SKM-1 (cell line): ENCODE results near the gene KRTAP1-1.
"Not testable (repeated sequence)": the region's sequence is repeated elsewhere in the genome, so short reads cannot be mapped to it uniquely, and the experiment has no call there.

Source experiments
- DNase-seq: peaks from one replicate; lab custom pipeline; 2025; ENCODE audit not compliant: unreplicated experiment; lab: John Stamatoyannopoulos, UW

The KRTAP1-1 gene

DNA sequence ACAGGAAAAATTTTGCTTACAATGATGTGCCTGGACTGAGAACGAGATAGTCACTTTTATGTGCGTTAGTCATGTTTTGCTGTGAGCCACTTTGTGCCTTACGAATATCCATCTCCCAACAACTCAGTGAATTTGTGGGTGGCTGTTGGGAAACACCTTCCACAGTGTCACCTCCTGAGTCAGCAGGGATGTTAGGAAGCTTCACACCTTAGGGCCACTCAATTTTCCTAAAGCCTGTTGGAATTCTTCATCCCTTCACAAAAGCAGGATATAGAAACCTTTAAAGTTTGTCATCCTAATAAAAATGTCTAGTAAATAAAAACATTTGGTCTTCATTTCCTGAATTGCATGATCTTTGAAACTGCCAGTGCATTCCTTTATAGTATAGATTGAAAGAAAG lies 28.1 kb downstream of the KRTAP1-1 start:
- no peak for DNase-seq

DNA sequence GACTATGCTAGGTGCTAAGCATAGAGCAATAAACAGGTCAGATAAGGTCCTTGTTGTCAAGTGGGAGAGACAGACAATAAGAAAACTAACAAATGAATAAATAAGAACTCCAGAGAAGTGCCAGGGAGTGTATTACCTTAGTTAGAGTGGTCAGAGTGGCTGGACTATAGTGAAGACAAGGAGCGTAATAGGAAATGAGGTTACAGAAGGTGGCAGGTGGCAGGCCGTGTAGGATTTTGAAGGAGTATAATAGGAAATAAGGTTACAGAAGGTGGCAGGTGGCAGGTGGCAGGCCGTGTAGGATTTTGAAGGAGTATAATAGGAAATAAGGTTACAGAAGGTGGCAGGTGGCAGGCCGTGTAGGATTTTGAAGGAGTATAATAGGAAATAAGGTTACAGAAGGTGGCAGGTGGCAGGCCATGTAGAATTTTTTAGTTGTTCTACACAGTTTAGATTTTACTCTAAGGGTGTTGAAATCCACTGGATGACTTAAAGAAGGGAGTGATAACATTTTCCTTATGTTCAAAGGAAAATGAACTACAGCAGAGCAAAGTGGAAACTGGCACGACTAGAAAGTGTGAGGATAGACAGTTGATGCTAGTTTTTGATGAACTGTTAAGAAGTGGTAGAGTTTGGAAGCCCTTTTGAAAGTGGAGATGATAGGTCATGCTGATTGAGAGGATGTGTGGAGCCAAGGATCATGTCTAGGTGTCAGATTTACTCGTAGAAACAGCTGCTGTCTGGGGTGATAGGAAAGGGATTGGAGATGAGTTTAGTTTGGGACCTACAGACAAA lies 28.7 kb downstream of the KRTAP1-1 start:
- DNase-seq: no peak

DNA sequence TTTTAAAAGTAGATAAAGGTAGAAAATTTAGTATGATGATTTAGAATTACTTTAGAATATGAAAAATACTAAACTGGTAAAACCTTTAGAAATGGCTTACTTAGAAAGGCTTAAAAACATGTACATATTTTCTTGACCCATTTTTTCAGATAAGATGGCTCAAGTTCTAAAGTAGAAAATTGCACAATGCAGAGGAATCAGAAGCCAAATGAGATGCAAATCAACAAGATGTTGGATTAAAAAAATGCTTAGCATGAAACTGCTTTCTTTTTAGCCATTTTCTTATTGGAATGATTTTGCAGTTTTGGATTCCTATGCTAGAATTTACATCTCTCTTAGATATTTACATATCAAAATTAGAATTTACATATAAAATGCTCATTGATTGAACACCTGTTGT lies 30.8 kb downstream of the KRTAP1-1 start:
- no peak for DNase-seq

DNA sequence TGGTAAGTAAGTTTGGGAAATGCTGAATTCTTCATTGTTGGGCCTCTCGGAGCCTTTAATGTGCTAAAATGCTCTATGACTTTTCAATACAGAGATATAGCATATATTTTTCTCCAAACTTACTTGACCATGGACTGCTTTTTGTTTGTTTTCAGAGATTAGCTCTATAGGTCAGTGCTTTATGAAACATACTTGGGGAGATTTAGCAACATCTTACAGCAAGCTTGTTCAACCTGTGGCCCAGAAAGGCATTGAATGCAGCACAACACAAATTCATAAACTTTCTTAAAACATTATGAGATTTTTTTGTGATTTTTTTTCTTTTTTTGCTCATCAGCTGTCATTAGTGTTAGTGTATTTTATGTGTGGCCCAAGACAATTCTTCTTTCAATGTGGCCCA lies 31.3 kb downstream of the KRTAP1-1 start:
- no peak for DNase-seq

DNA sequence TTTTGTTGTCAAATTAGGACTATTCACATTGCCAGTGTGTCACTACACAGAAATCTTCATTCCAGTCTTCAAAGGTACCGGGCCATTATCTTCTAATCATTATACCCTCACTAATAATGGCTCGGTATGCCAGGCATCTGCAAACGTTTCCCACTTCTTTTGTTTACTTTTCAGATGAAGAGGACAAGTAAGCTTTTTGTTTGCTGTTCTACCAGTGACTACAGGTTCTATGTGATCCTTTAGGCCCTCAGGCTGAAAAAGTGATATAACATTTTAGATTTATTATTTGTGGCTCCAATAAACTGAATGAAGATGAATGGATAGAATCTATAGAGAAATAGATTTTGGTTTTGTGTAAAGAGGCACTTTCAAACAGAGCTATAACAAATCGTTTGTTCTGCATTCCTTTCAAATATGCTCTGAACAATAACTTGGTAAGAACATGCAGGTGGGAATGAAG lies 31.9 kb downstream of the KRTAP1-1 start:
- no peak for DNase-seq

DNA sequence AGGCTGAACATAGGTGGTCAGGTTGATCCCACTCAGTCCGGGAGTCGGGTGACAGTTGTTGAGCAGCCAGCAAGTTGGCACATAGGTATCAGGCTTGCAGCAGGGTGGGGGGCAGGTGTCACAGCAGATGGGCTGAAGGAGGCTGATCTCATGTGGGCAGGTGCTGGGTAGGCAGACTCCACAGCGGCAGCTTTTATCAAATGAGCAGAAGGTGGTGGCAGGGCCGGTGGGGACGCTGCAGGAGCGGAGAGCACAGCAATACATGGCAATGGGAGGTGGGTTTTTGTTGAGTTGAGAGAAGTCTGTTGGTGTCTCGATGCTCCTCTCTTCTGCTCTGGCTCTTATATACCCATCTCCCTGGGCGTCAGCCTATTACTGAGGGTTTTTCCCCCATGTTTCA lies 32.4 kb downstream of the KRTAP1-1 start, which contains the start of gene KRTAP3-1:
TSS of gene KRTAP3-1 (minus strand) at position 318 of the 400 bp plus-strand sequence. CDS start at position 264, 54 bp downstream.
- no peak for DNase-seq

DNA sequence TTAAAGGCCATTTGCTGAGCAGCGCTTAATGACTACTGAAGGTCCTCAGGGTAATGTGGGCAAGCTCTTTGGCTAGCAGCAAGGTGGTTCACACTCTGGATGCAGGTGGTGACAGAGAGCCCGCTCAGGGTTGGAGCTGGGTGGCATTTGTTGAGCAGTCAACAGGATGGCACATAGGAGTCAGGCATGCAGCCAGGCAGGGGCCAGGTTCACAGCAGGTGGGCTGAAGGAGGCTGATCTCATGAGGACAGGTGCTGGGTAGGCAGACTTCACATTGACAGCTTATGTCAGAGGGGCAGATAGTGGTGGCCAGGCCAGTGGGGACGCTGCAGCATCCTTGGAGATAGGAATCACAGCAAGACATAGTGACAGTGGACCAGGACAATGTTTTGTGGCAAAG lies 36.9 kb downstream of the KRTAP1-1 start:
- DNase-seq: no peak

DNA sequence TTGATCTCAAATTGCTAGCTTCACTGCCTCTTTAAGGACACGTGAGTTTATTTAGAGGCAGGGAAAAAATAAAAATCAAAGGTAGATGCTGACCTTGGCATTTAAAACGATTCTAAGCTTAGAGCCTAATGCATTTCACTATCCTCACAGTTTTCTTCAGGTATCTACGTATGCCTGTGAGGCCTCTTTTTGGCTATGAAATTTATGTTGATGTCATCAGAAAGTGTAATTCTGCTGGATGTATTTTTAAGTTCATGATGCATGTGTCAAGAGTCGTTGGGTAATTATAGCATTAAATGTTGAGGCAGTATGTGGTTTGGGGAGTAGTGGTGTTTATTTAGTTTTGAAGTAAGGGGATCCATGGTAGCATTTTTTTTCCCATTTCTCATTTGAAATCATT lies 37.3 kb downstream of the KRTAP1-1 start:
- no peak for DNase-seq

DNA sequence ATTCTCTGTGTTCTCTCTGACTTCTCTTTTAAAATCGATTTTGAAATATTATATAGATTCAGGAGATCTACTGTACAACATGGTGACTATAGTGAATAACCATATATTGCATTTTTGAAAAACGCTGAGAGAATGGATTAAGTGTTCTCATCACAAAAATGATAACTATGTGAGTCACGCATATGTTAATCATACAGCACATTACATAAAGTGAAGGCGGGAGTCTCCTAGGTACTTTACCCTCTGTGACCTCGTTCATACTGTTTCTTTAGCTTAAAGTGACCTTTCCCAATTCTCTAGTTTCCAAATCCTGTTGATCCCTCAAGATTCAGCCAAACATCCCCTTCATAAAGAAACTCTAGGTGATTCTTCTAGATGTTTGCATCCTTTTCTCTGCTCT lies 38.4 kb downstream of the KRTAP1-1 start:
- no peak for DNase-seq

DNA sequence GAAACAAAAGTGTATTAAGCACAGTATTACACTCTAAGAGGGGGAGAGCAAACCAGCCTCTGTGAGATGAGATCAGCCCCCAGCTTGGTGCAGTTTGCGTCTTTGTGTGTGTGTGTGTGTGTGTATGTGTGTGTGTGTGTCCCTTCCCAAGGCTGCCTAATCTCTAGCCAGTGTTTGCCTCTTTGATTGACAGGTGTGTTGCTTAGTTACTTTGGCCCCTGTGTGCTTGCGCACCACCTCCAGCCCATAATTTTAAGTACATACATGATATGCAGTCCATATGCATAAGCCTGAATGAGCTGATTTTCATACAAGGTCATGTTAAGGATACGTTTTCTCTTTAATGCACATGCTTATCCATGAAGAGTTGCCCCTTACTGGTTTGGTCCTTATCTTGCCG lies 39.5 kb downstream of the KRTAP1-1 start:
- no peak for DNase-seq

DNA sequence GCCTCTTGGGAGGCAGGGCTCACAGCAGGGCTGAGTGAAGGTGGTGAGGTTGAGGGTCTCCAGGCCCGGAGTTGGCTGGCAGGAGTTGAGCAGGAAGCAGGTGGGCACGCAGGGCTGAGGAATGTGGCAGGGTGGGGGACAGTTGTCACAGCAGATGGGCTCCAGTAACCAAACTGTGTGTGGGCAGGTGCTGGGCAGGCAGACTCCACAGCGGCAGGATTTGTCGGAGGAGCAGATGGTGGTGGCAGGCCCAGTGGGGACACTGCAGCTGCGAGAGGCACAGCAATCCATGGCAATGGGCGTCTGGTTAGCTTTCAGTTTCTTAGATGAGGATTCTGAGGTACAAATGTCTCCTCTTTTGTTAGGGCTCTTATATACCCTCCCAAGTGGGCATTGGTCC lies 41.7 kb downstream of the KRTAP1-1 start, which contains the start of gene KRTAP3-2:
TSS of gene KRTAP3-2 (minus strand) at position 344 of the 400 bp plus-strand sequence. CDS start at position 291, 53 bp downstream.
- DNase-seq: not testable (repeated sequence)

DNA sequence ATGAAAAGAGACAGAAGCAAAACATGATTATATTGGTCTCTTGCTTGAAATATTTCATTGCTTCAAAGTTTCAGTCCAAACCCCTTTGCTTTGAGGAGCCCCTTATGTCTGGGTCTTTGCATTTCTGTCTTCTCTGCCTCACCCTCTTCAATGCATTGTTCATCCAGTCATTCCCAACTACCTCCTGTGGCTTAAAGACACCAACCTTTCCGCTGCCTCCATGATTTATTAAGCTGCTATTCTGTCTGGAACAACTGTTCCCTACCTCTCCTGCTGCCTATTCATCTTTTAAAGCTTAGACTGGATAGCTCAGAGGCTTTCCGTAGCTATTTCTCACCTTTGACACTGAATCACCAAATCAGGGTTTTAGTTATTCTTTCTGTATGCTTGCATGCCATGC lies 43.9 kb downstream of the KRTAP1-1 start:
- no peak for DNase-seq

DNA sequence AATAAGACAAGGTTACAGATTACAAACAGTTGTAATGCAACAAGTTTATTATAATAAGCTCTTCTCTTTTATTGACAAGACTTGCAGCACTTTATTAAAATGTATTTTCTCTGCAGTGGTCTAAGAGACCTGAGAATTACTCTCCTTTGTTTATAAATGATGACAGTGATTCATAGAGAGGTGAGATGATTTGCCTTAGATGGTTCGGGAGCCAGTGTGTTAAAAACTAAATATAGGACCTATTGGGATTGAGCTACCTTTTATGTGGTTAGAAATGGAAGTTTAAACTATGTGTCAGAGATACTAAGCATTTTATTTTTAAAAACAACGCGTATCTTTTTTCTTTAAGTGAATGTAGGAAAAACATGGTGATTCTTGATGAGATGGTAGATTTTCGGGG lies 44.4 kb downstream of the KRTAP1-1 start:
- no peak for DNase-seq

DNA sequence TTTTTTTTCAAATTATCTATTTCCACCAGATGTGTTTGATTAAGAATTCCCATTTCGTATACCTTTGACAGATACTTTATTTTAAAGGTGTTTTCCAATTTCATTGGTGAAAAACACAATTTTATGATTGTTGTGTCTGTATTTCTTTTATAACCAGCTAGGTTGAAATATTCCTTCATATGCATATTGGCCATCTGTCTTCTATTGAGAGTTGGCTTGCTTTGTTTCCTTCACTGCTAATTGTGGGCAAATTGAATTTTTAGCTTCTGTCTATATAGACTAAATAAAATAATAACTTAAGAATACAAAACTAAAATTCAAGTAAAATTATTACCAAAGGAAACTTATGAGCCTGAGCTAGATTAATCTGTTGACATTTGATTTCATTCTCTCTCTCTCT lies 46.1 kb downstream of the KRTAP1-1 start:
- no peak for DNase-seq

DNA sequence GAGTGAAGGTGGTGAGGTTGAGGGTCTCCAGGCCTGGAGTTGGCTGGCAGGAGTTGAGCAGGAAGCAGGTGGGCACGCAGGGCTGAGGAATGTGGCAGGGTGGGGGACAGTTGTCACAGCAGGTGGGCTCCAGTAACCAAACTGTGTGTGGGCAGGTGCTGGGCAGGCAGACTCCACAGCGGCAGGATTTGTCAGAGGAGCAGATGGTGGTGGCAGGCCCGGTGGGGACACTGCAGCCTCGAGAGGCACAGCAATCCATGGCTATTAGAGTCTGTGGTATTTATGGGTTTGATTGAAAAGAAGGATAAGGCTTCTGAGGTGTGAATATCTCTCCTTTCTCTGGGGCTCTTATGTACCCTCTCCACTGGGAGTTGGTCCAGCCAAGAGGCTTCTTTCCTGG lies 47.4 kb downstream of the KRTAP1-1 start, which contains the start of gene KRTAP3-3:
TSS of gene KRTAP3-3 (minus strand) at position 326 of the 400 bp plus-strand sequence. CDS start at position 259, 67 bp downstream.
- DNase-seq: no peak

DNA sequence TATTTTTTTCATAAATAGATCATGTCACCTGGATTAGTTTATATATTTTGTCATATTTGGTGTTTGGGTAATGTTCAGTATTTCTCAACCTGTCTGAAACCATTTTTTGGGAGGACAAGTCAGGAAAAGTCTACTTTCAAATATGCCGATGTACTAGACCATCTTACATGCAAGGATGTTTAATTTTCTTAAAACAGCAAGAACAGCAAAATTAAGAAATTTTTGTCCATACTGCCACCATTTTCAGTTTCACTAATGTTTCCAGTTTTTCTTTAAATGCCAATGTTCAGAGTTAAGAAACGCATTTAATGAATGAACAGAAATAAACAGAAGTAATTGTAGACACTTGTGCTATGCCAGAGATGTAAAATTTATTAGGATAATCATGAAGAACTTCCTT lies 48.2 kb downstream of the KRTAP1-1 start:
- DNase-seq: no peak

DNA sequence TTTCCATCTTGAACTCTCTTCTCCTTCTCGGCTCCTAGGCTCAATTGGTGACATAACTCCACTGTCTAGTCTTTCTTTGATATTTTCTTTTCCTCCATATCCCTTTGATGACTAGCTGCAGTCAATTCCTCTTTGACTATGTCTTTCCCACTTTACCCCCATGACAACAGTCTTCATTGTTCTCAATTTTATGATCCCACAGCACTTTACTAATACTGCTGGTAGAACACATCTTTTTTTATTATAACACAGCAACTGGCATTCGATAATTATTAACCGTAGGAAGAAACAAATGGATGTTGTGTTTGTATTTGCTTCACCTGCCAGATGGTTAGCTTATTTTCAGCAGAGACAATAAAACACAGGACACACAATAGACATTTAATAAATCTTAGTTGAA lies 48.6 kb downstream of the KRTAP1-1 start:
- no peak for DNase-seq
